Measurements from ENCODE around the gene FOXP1.

DNA sequence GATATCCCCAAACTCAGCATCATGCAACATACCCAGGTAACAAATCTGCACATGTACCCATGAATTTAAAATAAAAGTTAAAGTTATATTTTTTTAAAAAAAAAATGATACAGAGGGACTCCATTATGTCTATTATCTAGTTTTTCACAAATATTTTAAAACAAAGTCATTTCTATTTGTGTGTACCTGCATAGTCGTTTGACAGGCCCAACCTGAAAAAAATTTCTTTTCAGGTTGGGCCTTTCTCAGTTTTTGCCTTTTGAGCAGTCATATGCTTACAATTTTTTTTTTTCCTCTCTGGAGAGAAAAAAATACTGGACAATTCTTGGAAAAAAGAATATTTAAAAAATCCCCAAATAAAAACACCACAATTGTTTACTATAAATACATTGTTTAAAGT is 459.5 kb downstream of the FOXP1 start:
- TF ChIP-seq, protein P1, sequence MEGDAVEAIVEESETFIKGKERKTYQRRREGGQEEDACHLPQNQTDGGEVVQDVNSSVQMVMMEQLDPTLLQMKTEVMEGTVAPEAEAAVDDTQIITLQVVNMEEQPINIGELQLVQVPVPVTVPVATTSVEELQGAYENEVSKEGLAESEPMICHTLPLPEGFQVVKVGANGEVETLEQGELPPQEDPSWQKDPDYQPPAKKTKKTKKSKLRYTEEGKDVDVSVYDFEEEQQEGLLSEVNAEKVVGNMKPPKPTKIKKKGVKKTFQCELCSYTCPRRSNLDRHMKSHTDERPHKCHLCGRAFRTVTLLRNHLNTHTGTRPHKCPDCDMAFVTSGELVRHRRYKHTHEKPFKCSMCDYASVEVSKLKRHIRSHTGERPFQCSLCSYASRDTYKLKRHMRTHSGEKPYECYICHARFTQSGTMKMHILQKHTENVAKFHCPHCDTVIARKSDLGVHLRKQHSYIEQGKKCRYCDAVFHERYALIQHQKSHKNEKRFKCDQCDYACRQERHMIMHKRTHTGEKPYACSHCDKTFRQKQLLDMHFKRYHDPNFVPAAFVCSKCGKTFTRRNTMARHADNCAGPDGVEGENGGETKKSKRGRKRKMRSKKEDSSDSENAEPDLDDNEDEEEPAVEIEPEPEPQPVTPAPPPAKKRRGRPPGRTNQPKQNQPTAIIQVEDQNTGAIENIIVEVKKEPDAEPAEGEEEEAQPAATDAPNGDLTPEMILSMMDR (IDR thresholded peaks at IDR 0.05; ENCODE audit: low read length): no peak
- no peak for TF ChIP-seq EZH2 (IDR thresholded peaks at IDR 0.05; ENCODE audit: borderline replicate concordance, low read length)
